Measurements from ENCODE around the gene DNAJB9.

DNA sequence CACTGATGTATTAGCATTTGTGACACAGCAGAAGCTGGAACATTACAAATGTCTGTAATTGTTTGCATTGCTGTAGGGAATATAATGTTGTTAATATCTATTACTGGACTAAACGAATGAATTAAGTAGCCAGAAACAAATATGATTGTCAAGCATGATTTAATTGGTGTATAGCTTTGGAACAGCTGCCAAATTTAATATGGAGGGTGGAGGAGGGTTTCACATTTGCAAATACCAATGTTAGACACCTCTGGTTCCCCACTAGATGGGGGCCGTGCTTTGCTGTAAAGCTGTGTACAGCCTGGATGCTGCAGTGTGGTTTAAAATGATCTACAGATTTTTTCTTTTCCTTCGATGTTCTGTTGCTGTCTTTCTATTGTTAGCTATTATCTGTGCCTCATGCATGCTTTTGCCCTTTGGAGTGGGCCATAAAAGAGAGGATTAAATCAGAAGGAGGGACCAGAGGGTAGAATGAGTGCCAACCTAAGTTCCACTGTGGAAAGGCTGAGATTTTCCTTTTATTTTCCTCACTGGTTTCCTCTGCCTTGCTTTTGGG, 23.1 kb downstream of the DNAJB9 start:
- TF ChIP-seq CTCF (IDR thresholded peaks at IDR 0.05) (no peak), POLR2A (IDR thresholded peaks at IDR 0.05) (no peak)
